ENCODE measurements around the gene LMAN1L.
"Not testable (repeated sequence)": the region's sequence is repeated elsewhere in the genome, so short reads cannot be mapped to it uniquely, and the experiment has no call there.

LMAN1L gene

GRCh38 chr15:74782259-74783071, 30.2 kb upstream of the LMAN1L start:
- DNase-seq: no peak

DNA sequence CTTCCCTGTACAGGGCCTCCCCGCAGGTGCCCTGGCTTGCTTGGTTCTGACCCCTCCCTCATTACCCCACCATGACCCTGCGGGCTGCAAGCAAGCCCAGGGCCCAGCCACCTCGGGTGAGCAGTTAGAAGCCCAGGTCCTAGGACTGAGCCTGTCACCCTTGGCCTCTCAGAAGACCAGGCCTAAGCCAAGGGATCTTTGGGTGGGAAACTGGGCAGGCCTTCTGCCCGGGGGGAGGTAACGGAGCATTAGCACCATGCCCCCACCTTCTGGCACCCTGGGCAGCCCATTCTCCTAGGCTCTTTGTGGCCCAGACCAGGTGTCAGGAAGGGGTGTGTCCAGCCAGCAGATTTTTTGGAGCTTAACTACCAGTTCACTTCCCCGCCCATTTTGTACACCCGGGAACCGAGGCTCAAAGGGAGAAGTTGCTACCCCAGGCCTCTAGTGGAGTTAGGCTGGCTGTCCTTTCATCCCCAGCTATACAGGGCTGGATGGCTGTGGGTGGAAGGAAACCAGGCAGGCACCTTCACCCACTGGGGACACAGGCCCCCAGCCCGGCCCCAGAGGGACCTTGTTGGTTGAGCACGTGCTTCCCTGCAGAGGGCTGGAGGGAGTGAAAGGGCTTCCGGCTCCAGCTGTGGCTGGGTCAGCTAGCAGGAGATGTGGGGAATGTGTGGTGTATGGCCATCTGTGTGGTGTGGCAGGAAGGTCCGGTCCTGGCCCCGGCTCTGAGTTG, 29.4 kb upstream of the LMAN1L start:
- DNase-seq: no peak

DNA sequence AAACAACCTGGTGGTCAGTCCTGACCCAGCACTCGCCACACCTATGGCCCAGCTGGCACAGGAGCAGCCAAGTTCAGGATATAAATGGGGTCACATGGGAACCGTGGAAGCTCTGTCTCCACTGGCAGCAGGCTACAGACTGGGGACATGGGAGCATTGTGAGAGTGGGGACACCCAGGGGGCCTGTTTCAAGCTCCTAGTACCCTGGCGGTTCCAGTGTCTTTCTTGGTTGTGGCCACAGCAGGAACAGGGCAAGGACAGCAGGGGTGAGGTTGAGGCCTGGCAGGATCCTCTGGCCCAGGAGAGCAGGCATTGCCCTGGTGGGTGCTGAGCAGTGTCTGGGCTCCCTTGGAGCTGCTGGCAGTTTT, 28.8 kb upstream of the LMAN1L start:
- DNase-seq: no peak

DNA sequence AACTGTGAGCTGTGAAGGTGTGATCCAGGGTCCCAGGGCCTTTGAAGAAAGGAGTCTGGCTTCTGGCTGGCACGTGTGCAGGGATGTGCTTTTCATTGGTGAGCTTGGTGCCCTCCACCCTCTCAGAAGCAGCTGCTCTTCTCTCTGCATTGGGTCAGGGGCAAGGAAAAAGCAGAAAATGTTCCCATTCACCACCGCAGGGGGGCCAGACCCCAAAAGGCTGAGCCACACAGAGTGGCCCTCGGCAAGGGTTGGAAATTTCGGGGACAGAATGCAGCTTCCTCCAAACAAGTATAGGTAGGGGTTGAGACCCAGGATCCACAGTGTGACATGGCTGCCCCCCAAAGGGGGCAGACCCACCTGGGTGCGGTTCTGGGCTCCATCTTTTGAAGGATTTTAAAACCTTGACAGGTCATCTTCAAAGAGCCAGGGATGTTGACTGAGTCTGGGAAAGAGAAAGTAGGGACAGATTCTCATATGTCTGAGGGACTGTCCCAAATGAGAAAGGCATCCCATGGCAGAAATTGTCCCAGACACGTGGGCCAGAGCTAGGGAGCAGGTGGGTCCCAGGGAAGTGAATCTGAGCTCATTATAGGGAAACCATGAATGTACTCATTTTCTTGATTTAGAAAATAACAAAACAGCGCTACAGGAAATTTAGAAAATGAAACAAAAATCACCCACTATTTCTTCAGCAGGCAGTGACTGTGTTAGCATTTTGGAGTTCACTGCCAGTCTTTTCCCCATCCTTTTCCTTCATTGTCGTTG, 28.0 kb upstream of the LMAN1L start:
- DNase-seq: no peak

DNA sequence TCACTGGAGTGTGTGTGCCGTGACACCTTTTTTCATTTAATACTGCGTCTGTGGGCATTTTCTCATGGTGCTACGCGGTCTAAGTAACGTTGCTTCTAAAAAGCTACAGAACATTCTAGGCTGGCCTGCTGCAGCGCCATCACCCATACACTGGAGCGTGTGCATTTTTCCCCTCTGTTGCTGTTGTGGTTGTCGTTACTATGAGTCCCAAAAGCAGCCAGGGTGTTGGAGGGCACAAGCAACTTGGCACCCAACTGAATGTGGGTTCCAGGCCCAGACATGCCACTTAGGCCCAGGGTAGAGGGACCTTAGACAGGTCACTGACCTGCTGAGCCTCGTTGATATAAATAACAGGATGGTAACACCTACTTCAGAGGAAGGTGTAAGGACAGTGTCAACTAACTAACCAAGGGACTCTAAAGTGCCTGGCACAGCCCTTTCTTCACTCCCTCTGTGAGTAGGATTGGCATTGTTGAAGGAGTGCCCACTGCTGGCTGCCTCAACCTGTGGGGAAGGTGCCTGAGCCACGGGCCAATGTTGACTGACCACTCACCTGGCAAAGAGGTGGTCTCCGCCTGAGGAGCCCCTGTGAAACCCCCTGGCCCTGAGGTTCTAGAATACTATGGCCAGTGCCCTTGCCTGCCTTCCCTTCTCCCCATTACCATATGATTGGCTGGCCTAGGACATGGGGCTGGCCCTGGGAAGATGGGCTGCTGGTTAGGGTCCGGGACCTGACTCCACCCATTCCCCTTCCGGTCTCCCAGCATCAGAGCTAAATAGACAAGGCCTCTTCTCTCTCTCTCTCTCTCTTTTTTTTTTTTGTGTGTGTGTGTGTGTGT, 27.2 kb upstream of the LMAN1L start:
- no peak for DNase-seq

- DNase-seq: not testable (repeated sequence)
These were observed 26.6 kb upstream of the LMAN1L start for GRCh38 chr15:74786081-74786480.

DNA sequence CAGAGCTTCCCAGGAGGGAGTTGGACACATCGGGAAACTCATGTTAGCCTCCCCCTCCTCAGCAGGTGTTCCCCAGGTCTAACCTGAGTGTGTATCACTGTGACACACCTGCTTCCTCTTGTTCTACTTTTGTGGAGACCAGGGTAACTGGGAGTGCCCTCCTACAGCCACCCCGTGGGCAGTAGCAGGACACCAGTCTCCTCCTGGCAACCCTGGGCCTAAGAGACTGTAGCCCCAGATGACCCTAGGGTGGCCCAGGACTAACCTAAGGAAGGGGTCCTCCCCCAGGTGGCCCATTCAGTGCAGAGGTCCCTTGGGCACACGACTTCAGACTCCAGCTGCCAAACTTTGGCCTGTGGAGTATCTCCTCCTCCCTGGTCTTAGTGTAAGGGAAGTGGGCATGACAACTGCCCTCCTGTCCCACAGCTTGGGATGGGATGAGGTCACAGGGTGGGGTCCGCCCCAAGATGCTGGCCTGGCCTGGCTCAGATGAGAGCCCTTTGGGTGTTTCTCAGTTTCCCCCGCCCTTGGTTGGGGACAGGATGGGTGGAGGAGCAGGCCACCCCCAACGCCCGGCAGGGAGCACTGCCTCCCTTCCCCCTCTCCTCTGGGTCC, 26.0 kb upstream of the LMAN1L start:
- DNase-seq: no peak

- DNase-seq: peak; percentile 93
These were observed 25.2 kb upstream of the LMAN1L start for GRCh38 chr15:74787251-74788041.

GRCh38 chr15:74788042-74788682, 24.5 kb upstream of the LMAN1L start:
- DNase-seq: no peak

- no peak for DNase-seq
These were observed 23.9 kb upstream of the LMAN1L start for GRCh38 chr15:74788683-74789151.

DNA sequence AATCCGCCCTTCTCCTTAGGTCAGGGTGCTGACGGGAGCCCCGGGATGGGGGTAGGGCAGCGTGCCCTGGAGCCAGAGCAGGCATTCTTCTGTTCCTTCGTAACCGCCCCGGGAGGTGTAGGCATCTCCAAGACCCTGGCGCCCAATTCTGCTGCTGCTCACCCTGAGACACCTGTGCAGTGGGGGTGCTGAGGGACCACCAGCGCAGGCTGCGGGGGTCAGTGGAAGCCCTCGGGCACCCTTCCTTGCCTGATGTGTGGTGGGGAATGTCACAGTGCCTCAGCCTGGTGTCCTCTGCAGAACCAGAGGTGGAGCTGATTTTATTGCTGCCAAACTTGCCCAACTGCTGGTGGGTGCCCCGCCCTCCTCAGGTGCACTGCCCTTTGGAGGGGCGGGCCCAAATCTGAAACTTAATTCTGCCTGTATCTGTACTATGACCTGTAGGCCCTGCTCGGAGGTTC, 23.4 kb upstream of the LMAN1L start:
- no peak for DNase-seq

DNA sequence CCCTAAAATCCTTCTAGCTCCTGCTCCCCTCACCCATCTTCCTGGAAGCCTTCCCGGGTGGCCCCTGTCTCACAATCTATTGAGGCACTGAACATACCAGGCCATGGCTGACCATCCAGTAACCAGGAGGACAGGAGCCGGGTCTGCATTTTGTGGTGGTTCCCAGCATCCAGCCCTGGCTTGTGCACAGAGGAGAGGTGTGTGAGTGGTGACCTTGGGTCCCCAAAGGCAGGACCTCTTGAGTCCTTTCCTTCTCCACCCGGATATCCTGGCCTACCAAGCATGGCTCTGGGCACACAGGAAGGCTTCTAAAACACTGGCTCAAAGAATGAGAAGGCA, 22.9 kb upstream of the LMAN1L start:
- no peak for DNase-seq

DNA sequence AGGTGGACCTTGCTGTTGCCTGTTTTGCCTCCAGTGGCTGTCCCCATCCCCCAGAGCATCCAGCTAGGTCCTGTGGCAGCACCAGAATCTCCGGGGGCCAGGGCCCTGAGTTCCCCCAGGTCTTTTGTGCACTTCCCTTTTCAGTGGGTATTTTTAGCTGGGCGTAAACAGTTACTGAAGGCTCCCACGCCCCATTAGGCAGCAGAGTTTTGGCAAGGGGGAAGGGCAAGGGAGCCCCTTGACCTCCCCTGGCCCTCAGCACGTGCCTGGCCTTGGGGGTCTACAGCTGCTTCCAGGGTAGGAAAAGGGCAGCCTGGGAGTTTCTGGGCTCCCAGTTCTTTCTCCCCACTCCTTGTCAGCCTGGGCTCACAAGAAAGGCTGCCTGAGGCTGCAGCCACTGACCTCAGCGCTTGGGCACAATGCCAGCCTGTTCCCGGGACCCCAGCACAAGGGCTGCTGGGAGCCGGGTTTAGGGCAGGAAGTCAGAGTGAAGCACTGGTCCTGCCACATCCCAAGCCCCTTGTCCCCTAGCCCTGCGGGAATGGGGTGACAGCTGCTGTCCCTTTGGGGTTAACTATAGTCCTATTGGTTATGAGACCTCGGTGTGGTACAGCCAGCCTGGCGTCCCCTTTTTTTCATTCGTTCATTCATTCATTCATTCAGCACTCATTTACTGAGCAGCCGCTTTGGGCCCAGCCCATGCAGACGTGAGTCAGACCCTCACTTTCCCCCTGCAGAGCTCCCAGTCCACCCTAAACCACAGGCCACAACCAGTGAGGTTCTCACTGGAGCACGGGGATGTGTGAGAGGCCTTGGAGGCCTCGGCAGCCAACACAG, 22.3 kb upstream of the LMAN1L start:
- DNase-seq: peak; percentile 56

- DNase-seq: no peak
These were observed 21.6 kb upstream of the LMAN1L start for GRCh38 chr15:74791007-74791406.

DNA sequence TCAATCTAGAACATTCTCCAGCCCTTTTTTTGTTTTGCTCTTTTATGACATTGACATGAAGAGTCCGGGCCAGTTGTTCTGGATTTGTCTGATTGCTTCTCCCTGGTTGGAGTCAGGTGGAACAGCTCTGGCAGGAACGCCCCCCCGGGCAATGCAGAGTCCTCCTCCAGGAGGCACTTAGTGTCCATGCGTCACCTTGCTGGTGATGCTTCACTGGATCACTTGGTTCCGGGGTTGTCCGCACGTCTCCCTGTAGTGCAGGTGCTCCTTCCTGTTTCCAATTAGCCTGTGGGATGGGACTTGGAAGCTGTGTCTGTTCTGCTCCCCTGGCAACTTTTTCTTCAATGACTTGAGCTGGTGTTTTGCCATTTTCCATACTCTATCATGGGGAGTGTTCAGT, 21.0 kb upstream of the LMAN1L start:
- peak; percentile 70 for DNase-seq

DNA sequence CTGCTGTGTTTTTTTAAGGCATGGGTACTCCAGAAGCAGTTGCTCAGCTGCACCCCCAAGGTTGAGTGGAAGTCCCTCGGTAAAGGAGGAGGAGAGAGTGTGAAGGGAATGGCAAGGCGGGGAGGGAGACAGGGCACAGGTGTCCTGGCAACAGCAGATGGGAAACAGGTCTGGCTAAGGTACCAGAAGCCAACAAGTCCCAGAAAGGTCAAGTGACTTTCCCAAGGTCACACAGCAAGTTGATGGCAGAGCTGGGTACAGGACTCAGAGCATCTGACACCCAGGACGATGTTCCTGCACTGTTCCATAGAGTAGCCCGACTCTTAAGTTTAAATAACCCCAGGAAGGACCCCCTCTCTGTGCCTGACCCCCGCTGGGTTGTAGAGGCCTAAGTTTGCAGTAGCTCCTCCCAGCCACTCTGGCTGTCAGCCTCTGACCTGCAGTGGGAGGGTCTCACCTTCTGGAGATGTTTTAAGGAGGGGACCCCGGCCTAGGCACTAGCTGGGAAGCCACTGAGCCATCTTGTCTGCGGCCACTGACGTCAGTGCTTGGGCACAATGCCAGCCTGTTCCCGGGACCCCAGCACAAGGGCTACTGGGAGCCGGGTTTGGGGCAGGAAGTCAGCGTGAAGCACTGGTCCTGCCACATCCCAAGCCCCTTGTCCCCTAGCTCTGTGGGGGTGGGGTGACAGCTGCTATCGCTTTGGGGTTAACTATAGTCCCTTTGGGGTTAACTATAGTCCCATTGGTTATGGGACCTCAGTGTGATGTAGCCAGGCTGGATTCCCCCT, 20.2 kb upstream of the LMAN1L start:
- DNase-seq: no peak

DNA sequence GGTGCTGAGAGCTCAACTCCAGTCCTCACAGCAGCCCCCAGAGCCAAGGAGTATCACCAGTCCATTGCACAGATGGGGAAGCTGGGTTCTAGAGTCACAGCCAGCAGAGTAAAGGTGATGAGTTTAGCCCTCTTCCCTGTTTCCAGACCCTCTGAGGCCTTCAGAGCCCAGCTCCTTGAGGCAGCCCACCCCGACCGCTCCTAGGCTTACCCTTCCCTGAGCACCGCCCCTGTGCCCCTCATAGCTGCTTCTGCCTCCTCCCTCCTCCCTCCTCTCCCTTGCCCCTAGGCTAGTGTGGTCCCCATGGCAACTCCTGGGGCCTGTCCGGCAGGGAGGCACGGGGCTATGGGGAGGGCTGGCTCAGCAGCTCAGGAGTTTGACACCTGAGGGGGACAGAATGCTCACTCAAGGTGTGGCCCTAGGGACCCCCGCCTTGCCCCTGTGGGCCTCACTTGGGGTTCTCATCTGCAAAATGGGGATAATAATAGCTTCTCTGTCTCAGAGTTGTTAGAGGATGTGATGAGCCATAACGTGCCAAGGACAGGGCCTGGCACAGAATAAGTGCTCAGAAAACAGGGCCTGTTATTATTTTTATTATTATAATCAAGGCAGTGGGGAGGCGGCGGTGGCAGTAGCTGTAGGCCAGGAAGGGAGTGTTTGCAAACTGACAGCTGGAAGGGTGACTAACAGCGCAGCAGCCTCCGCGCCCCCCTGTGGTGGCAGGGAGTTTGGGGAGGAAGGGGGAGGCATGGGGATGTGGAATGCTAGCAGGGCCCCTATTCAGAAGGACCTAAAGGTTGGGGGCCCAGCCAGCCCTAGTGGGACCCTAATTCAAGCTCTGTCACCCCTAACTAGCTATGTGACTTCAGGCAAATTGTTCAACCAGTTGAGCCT, 19.3 kb upstream of the LMAN1L start:
- DNase-seq: peak; percentile 64
